ENCODE data around the gene DMD.

GRCh38 chrX:31713120-31713519, 1498.2 kb downstream of the DMD start:
- TF ChIP-seq TAF1 (IDR thresholded peaks at IDR 0.05; ENCODE audit: borderline replicate concordance, low read depth, low read length) (no peak), POLR2AphosphoS5 (IDR thresholded peaks at IDR 0.05; ENCODE audit: low read depth, low read length) (no peak), POLR2A (IDR thresholded peaks at IDR 0.05; ENCODE audit: low read depth, low read length) (no peak)
